Stromal cell of bone marrow (primary cell): ENCODE measurements around the gene RAB7B.

Experiments used
- DNase-seq: peaks from one replicate; pipeline ENCODE4 v3.0.0-alpha.2; 2012; ENCODE audit warnings: low read depth

Gene RAB7B

GRCh38 chr1:205973377-205974232, 29.6 kb downstream of the RAB7B start:
- DNase-seq = no peak

GRCh38 chr1:205972491-205973168, 30.6 kb downstream of the RAB7B start:
- no peak for DNase-seq

GRCh38 chr1:205972081-205972480, 31.1 kb downstream of the RAB7B start:
- no peak for DNase-seq

GRCh38 chr1:205971082-205971481, 32.1 kb downstream of the RAB7B start:
- no peak for DNase-seq

GRCh38 chr1:205970486-205970885, 32.7 kb downstream of the RAB7B start:
- DNase-seq = no peak

- DNase-seq = no peak
Measured at GRCh38 chr1:205969229-205969628, 34.0 kb downstream of the RAB7B start.

- no peak for DNase-seq
Measured at GRCh38 chr1:205967554-205968335, 35.5 kb downstream of the RAB7B start.

- DNase-seq = no peak
Measured at GRCh38 chr1:205965036-205965884, 37.9 kb downstream of the RAB7B start.

- DNase-seq = peak; percentile 65
Measured at GRCh38 chr1:205963352-205964155, 39.6 kb downstream of the RAB7B start.

GRCh38 chr1:205962821-205963221, 40.4 kb downstream of the RAB7B start:
- no peak for DNase-seq

- DNase-seq = no peak
Measured at GRCh38 chr1:205961991-205962820, 41.0 kb downstream of the RAB7B start.

GRCh38 chr1:205961405-205961804, 41.8 kb downstream of the RAB7B start:
- DNase-seq = peak; percentile 13

GRCh38 chr1:205959789-205960188, 43.4 kb downstream of the RAB7B start:
- DNase-seq = no peak

- DNase-seq = no peak
Measured at GRCh38 chr1:205955499-205955898, 47.7 kb downstream of the RAB7B start.

GRCh38 chr1:205954819-205955404, 48.3 kb downstream of the RAB7B start:
- DNase-seq = no peak

- DNase-seq = no peak
Measured at GRCh38 chr1:205951746-205952145, 51.4 kb downstream of the RAB7B start.

GRCh38 chr1:205950826-205951549, 52.2 kb downstream of the RAB7B start:
- DNase-seq = peak; percentile 72

- peak; percentile 40 for DNase-seq
Measured at GRCh38 chr1:205950280-205950679, 52.9 kb downstream of the RAB7B start.

GRCh38 chr1:205949753-205950152, 53.4 kb downstream of the RAB7B start:
- DNase-seq = no peak
